ENCODE measurements around the gene ALG3.

The ALG3 gene

GRCh38 chr3:184289426-184289938 is 40.7 kb upstream of the ALG3 start:
- DNase-seq (ENCODE audit: low read depth) = peak; percentile 15
- no peak overlapping the region for H3K4me3 ChIP-seq (ENCODE audit: low read depth, low read length)
- TF ChIP-seq, protein P1, sequence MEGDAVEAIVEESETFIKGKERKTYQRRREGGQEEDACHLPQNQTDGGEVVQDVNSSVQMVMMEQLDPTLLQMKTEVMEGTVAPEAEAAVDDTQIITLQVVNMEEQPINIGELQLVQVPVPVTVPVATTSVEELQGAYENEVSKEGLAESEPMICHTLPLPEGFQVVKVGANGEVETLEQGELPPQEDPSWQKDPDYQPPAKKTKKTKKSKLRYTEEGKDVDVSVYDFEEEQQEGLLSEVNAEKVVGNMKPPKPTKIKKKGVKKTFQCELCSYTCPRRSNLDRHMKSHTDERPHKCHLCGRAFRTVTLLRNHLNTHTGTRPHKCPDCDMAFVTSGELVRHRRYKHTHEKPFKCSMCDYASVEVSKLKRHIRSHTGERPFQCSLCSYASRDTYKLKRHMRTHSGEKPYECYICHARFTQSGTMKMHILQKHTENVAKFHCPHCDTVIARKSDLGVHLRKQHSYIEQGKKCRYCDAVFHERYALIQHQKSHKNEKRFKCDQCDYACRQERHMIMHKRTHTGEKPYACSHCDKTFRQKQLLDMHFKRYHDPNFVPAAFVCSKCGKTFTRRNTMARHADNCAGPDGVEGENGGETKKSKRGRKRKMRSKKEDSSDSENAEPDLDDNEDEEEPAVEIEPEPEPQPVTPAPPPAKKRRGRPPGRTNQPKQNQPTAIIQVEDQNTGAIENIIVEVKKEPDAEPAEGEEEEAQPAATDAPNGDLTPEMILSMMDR (IDR thresholded peaks at IDR 0.05; ENCODE audit: control insufficient read depth, extremely low read depth, insufficient read depth) = peak; percentile 63

DNA sequence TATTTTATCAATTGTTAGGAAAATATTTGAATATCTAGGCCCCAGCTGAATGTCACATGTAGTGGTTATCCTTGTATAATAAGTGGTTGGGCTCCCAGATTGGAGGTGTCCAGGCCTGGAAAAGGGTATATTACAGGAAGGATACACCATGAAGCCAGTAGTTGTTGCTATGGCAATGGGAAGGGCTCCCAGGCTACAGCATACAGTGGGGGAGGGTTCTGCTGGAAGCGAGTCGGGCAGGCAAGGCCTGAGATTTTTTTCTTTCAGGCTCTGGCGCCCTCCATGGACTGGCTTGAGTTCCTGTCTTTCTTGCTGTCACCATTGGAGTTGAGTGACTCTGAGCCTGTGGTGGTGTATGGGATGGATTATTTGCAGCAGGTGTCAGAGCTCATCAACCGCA is 35.9 kb upstream of the ALG3 start:
- DNase-seq (ENCODE audit: low read depth) = peak; percentile 69

DNA sequence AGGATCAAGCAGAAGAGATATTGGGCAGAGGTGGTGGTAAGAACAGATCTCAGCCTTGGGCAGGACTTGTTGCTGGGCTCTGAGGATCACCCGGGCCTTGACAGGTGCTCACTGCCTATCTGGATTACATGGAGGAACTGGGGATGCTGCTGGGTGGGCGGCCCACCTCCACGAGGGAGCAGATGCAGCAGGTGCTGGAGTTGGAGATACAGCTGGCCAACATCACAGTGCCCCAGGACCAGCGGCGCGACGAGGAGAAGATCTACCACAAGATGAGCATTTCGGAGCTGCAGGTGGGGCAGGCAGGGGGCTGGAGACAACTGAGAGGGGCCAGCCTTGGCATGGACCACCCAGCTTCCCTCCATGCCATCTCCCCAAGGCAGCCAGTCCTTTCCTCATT is 34.9 kb upstream of the ALG3 start:
- H3K4me3 ChIP-seq (ENCODE audit: low read depth, low read length) = no peak overlapping the region
- TF ChIP-seq, protein P1 (IDR thresholded peaks at IDR 0.05; ENCODE audit: control insufficient read depth, extremely low read depth, insufficient read depth) = no peak
- DNase-seq (ENCODE audit: low read depth) = no peak

More for the DNA sequence above, 35.9 kb upstream of the ALG3 start:
- TF ChIP-seq, protein P1 (IDR thresholded peaks at IDR 0.05; ENCODE audit: control insufficient read depth, extremely low read depth, insufficient read depth) = peak; percentile 75
- H3K4me3 ChIP-seq (ENCODE audit: low read depth, low read length) = no peak overlapping the region

DNA sequence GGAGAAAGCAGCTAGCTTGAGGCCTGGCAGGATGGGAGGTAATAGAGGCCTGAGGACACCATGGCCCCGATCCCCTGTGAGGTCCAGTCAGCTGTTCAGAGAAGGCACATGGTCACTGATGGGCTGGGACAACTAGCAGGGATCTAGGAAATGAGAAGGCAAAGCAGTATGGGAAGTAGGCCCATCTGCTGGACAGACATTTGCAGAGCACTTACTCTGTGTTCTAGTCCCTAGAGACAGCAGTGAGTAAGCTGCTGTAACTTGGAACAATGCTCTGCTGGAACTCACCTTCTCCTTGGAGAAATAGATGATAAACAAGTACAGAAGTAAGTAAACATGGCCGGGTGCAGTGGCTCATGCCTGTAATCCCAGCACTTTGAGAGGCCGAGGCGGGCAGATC is 34.2 kb upstream of the ALG3 start:
- H3K4me3 ChIP-seq (ENCODE audit: low read depth, low read length) = no peak overlapping the region
- DNase-seq (ENCODE audit: low read depth) = no peak
- TF ChIP-seq, protein P1 (IDR thresholded peaks at IDR 0.05; ENCODE audit: control insufficient read depth, extremely low read depth, insufficient read depth) = no peak

DNA sequence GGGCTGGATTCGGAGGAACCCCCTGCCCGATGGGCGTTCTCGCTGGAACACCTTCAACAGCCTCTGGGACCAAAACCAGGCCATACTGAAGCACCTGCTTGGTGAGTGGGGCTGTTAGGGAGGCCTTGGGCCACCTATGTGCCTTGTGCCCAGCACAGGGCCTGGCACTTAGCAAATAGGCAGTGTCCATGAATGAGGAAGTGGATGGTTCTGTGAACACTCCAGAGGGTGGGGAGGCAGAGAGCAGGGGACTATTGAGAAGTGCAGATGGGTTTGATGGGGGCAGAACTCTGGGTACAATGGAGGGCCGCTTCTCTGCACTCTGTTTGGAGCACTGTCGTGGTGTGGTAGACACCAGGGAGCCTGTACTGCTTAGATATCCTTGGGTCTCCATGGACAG is 28.6 kb upstream of the ALG3 start:
- no peak overlapping the region for H3K4me3 ChIP-seq (ENCODE audit: low read depth, low read length)
- TF ChIP-seq, protein P1 (IDR thresholded peaks at IDR 0.05; ENCODE audit: control insufficient read depth, extremely low read depth, insufficient read depth) = no peak
- DNase-seq (ENCODE audit: low read depth) = no peak

DNA sequence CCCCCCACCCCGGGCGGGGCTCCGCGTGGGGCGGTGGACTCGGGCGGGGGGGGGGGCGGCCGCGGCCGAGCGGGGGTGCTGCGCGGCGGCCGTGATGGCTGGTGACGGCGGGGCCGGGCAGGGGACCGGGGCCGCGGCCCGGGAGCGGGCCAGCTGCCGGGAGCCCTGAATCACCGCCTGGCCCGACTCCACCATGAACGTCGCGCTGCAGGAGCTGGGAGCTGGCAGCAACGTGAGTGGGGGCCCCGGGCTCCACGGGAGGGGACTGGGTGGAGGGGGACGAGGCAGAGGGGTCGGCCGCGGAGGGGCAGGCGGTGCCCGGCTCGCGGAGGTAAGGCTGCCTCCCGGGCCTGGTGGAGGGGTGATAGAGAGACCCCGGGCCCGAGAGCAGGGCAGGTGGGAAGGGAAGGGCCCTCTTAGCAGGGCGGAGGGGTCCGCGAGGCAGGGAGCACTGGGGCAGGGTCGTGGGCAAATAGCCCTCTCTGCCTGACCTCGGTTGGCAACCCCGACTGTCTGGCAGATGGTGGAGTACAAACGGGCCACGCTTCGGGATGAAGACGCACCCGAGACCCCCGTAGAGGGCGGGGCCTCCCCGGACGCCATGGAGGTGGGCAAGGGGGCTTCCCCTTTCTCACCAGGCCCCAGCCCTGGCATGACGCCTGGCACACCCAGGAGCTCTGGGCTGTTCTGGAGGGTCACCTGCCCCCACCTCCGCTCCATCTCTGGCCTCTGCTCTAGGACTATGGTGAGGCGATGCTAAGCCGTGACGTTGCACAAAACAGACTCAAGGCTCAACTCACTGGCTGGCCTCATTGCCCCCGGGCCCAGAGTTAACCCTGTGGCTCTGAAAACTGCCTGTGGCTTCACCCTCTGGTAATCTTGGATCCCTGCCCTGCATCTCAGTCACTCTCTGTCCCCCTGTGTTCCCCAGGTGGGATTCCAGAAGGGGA is 27.5 kb upstream of the ALG3 start, which contains the start of gene ECE2:
TSS of gene ECE2 (plus strand) at position 62 of the 950 bp plus-strand sequence. CDS start at position 194, 132 bp downstream.
- DNase-seq (ENCODE audit: low read depth) = no peak
- no peak within 1 kb of the TSS for H3K4me3 ChIP-seq (ENCODE audit: low read depth, low read length)
- TF ChIP-seq, protein P1 (IDR thresholded peaks at IDR 0.05; ENCODE audit: control insufficient read depth, extremely low read depth, insufficient read depth) = no peak

Measured in LNCaP clone FGC (cell line).